IMR-90 (cell line): Measurements from ENCODE around the gene ENTPD7. TPM values are rescaled to one million over a fixed set of nuclear protein-coding genes. Genes with fewer than 3 reads are reported as not detected.

Experiments
- ATAC-seq: fragments of 200-7000 bp; cut with Tn5 transposase; 2 replicates; pipeline ENCODE4 v1.9.1; 2020; ENCODE audit warnings: low read depth, mild to moderate bottlenecking, moderate library complexity
- BruUV-seq: library from RNA; stranded (reverse); fragments of 400-500 nt; replicated peaks from 2 replicates; lab custom pipeline; 2021; lab: Mats Ljungman, UMichigan
- CTCF ChIA-PET: fragments of 300-600 bp; formaldehyde crosslinking; extraction: SDS; loops from one replicate; lab custom pipeline; 2021; ENCODE audit warnings: antibody characterized with exemption; lab: Yijun Ruan, JAX
- POLR2A ChIA-PET: fragments of 300-600 bp; sonication (Branson Sonifier 250); formaldehyde crosslinking; loops from one replicate; lab custom pipeline; 2022; ENCODE audit warnings: antibody characterized with exemption; ENCODE audit not compliant: unreplicated experiment; lab: Charles Lee
- DNase-seq: peaks from one replicate; pipeline ENCODE4 v3.0.0; 2013
- H2AFZ ChIP-seq: replicated peaks from 2 replicates; pipeline ENCODE3; 2013; ENCODE audit warnings: low read length, mild to moderate bottlenecking; ENCODE audit not compliant: poor library complexity
- H2AK5ac ChIP-seq: 2 replicates; pipeline ENCODE4 v1.6.1; 2013; ENCODE audit warnings: low read depth, low read length, inconsistent platforms
- H2AK9ac ChIP-seq: replicated peaks from 2 replicates; pipeline ENCODE3; 2013; ENCODE audit warnings: mild to moderate bottlenecking, low read depth, low read length, moderate library complexity; ENCODE audit not compliant: poor library complexity
- H2BK120ac ChIP-seq: 2 replicates; pipeline ENCODE4 v1.6.1; 2013; ENCODE audit warnings: low read depth, low read length, inconsistent platforms
- H2BK15ac ChIP-seq: 3 replicates; pipeline ENCODE4 v1.6.1; 2013; ENCODE audit warnings: low read depth, low read length, inconsistent platforms
- H2BK20ac ChIP-seq: 2 replicates; pipeline ENCODE4 v1.6.1; 2013; ENCODE audit warnings: low read depth, mild to moderate bottlenecking, inconsistent platforms, low read length, moderate library complexity
- H2BK5ac ChIP-seq: 2 replicates; pipeline ENCODE4 v1.6.1; 2013; ENCODE audit warnings: mild to moderate bottlenecking, low read depth, low read length, inconsistent platforms; ENCODE audit not compliant: poor library complexity, severe bottlenecking
- H3K14ac ChIP-seq: replicated peaks from 2 replicates; pipeline ENCODE4 v1.6.1; 2013; ENCODE audit warnings: low read depth, low read length, inconsistent platforms
- H3K18ac ChIP-seq: 2 replicates; pipeline ENCODE4 v1.6.1; 2013; ENCODE audit warnings: low read depth, low read length, control low read depth
- H3K23ac ChIP-seq: 2 replicates; pipeline ENCODE4 v1.6.1; 2013; ENCODE audit warnings: low read depth, low read length, inconsistent platforms
- H3K27ac ChIP-seq: 2 replicates; pipeline ENCODE4 v1.5.1; 2013; ENCODE audit warnings: mild to moderate bottlenecking, control low read depth, low read length; ENCODE audit not compliant: insufficient read depth
- H3K27me3 ChIP-seq: 2 replicates; pipeline ENCODE4 v1.6.1; 2013; ENCODE audit warnings: low read length; ENCODE audit not compliant: control insufficient read depth, insufficient read depth
- H3K36me3 ChIP-seq: 2 replicates; pipeline ENCODE4 v1.6.1; 2013; ENCODE audit warnings: low read length, mixed read lengths; ENCODE audit not compliant: control insufficient read depth, insufficient read depth
- H3K4ac ChIP-seq: 2 replicates; pipeline ENCODE4 v1.6.1; 2013; ENCODE audit warnings: low read depth, low read length, inconsistent platforms
- H3K4me1 ChIP-seq: 2 replicates; pipeline ENCODE4 v1.6.1; 2013; ENCODE audit warnings: low read length, mixed read lengths; ENCODE audit not compliant: control insufficient read depth, insufficient read depth
- H3K4me2 ChIP-seq: 2 replicates; pipeline ENCODE4 v1.6.1; 2013; ENCODE audit warnings: low read depth, mild to moderate bottlenecking, control low read depth, low read length, moderate library complexity
- H3K4me3 ChIP-seq: 2 replicates; pipeline ENCODE4 v1.5.1; 2013; ENCODE audit warnings: low read depth, mild to moderate bottlenecking, control low read depth, low read length, moderate library complexity; ENCODE audit not compliant: insufficient read depth
- H3K56ac ChIP-seq: 2 replicates; pipeline ENCODE4 v1.6.1; 2013; ENCODE audit warnings: low read length, inconsistent platforms; ENCODE audit not compliant: insufficient read depth; ENCODE audit errors: extremely low read depth
- H3K79me1 ChIP-seq, 2 experiments: 2 replicates each; pipeline ENCODE4 v1.6.1; 2013; ENCODE audit warnings: low read length in 2 of 2, inconsistent platforms in 1 of 2, low read depth in 1 of 2
- H3K9ac ChIP-seq: 2 replicates; pipeline ENCODE4 v1.6.1; 2013; ENCODE audit warnings: low read depth, low read length, control low read depth
- H3K9me1 ChIP-seq: 2 replicates; pipeline ENCODE4 v1.6.1; 2013; ENCODE audit warnings: low read length, inconsistent platforms; ENCODE audit not compliant: insufficient read depth
- H3K9me3 ChIP-seq: 2 replicates; pipeline ENCODE4 v1.6.1; 2013; ENCODE audit warnings: low read length; ENCODE audit not compliant: control insufficient read depth, insufficient read depth
- H4K20me1 ChIP-seq: 2 replicates; pipeline ENCODE4 v1.6.1; 2013; ENCODE audit warnings: low read length, inconsistent platforms; ENCODE audit not compliant: insufficient read depth
- H4K5ac ChIP-seq: 2 replicates; pipeline ENCODE4 v1.6.1; 2013; ENCODE audit warnings: mild to moderate bottlenecking, low read depth, low read length, control low read depth
- H4K8ac ChIP-seq, 2 experiments: 2 replicates each; pipeline ENCODE4 v1.6.1; 2013; ENCODE audit warnings: low read depth in 2 of 2, low read length in 2 of 2, control low read depth in 1 of 2, inconsistent platforms in 1 of 2
- H4K91ac ChIP-seq: 2 replicates; pipeline ENCODE4 v1.6.1; 2013; ENCODE audit warnings: low read depth, low read length, inconsistent platforms; ENCODE audit not compliant: insufficient read depth
- MAFK ChIP-seq: IDR thresholded peaks from 2 replicates; pipeline ENCODE4 v1.6.1; 2012; ENCODE audit warnings: low read depth, low read length, improper control_type of control experiment
- SMC3 ChIP-seq: fragments of 150-350 bp; IDR thresholded peaks from 2 replicates; pipeline ENCODE4 v1.6.1; 2016; ENCODE audit warnings: low read depth, mild to moderate bottlenecking, antibody characterized with exemption, low read length, moderate library complexity
- whole genome bisulfite sequencing, 2 experiments: methylation state at CpG; one replicate each; pipeline versions ENCODE4 v1.1.5 to v1.1.7; 2013; ENCODE audit warnings: missing lambda C conversion rate in 2 of 2; ENCODE audit not compliant: insufficient read length in 1 of 2; ENCODE audit errors: extremely low coverage in 2 of 2; 5-methylcytosine and 5-hydroxymethylcytosine counted together
- dilution Hi-C: fragments of 300-500 bp; cut with HindIII; formaldehyde crosslinking; loops from one replicate; pipeline ENCODE4 v1.14.3; 2018; ENCODE audit warnings: low sequenced_read_pairs; ENCODE audit not compliant: unreplicated experiment
- in situ Hi-C: fragments of 300-500 bp; cut with MboI; formaldehyde crosslinking; loops from 3 replicates; pipeline ENCODE4 v1.14.3; 2019; ENCODE audit warnings: low sequenced_read_pairs, inconsistent platforms, mixed read lengths
- intact Hi-C: fragments of 100-400 bp; cut with micrococcal nuclease; formaldehyde crosslinking; loops from 2 replicates; pipeline ENCODE4 v1.10.0; 2022
- polyA plus RNA-seq, 3 experiments: library from polyadenylated mRNA; depleted of rRNA; stranded (reverse); fragments of >200 nt; gene quantifications; 2 replicates each; pipeline ENCODE4 v1.2.3, GENCODE V29; 2012; ENCODE audit warnings: low replicate concordance in 1 of 3
- total RNA-seq: library from RNA; depleted of rRNA; stranded (reverse); fragments of >200 nt; gene quantifications from 2 replicates; pipeline ENCODE4 v1.2.3, GENCODE V29; 2012

Gene ENTPD7
- total and polyA plus RNA-seq, 2 of the 4 experiments (the other 2 are of a cell fraction): 8.0 to 23.3 TPM

GRCh38 chr10:99742701-99743100 lies 83.4 kb downstream of the ENTPD7 start:
- no peak overlapping the region for H2AFZ ChIP-seq
- no peak overlapping the region for H3K4me3 ChIP-seq
- intact Hi-C loops (no loop called here), in situ Hi-C loops (loop anchor here (5.0 kb wide), 1 partner anchor 90 kb away; no protein-coding TSS in a partner anchor), dilution Hi-C loops (no loop called here)
- no peak overlapping the region for H3K56ac ChIP-seq
- H3K9me1 ChIP-seq: 0 out of 2 replicates have a peak, but pooled peaks cover 5% of the 10 kb centered on the region
- H3K4me1 ChIP-seq: peaks cover 8% of the 10 kb centered on the region
- H4K20me1 ChIP-seq: no peaks in the 10 kb centered on the region
- no peak overlapping the region for H3K4ac ChIP-seq
- H3K36me3 ChIP-seq: peaks cover 33% of the 10 kb centered on the region
- no peak overlapping the region for H2BK20ac ChIP-seq
- H3K4me2 ChIP-seq: peak overlapping the region; percentile 26; the same call in 1 of the 2 replicates
- no peak overlapping the region for H4K91ac ChIP-seq
- no peak overlapping the region for H2BK15ac ChIP-seq
- no peak overlapping the region for H3K14ac ChIP-seq
- H4K8ac ChIP-seq: no peak overlapping the region
- peak; percentile 33 for ATAC-seq
- ChIA-PET CTCF (no interaction called here), POLR2A (interaction anchor here (0.7 kb wide), 1 partner anchor 26 kb away, joined by 12 read pairs; no protein-coding TSS in a partner anchor)
- peaks cover 6% of the 10 kb centered on the region for H3K9me3 ChIP-seq
- H2BK120ac ChIP-seq: no peak overlapping the region
- no peak overlapping the region for H4K5ac ChIP-seq
- H3K18ac ChIP-seq: no peak overlapping the region
- peak; percentile 48 for DNase-seq
- WGBS, 2 experiments: no CpG with 5 or more reads among the region's 2 CpGs
- no TSS peak for BruUV-seq
- no peak overlapping the region for H2AK5ac ChIP-seq
- no peaks in the 10 kb centered on the region for H3K27me3 ChIP-seq
- H3K9ac ChIP-seq: no peak overlapping the region
- no peak overlapping the region for H3K27ac ChIP-seq
- no peak overlapping the region for H3K23ac ChIP-seq
- no peak overlapping the region for H2AK9ac ChIP-seq
- TF ChIP-seq MAFK (0 out of 2 replicates have a peak, but pooled peaks have one; percentile 18), SMC3 (no peak)
- H2BK5ac ChIP-seq: peak overlapping the region; percentile 52
- H3K79me1 ChIP-seq: peaks cover 8 to 17% of the 10 kb centered on the region in 2 experiments
